ELR (cell line): ENCODE data around the gene OR10X1.

ENCODE experiments used
- DNase-seq: peaks from one replicate; pipeline ENCODE4 v3.0.0-alpha.2; 2015; ENCODE audit warnings: low read depth

OR10X1 gene, protein sequence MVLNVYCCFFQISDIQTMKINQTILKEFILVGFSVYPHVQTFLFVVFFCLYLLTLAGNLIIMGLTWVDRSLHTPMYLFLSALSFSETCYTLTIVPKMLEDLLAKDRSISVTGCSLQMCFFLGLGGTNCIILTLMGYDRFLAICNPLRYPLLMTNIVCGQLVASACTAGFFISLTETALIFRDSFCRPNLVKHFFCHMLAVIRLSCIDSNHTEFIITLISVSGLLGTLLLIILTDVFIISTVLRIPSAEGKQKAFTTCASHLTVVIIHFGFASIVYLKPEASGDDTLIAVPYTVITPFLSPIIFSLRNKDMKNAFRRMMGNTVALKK

DNA sequence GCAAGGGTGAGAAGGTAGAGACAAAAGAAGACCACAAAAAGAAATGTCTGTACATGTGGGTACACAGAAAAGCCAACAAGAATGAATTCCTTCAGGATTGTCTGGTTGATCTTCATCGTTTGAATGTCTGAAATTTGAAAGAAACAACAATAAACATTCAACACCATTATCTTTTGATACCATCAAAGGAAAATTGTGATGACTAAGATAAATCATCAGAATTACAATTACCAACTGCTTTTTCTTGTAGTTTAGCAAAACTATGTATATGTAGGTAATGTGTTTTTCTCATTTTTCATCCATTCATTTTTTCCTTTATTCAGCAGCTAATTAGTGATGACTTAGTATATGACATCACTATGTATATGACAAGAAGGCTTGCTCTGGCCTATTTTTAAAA lies at the start of gene OR10X1:
TSS of gene OR10X1 (minus strand) at position 167 of the 400 bp plus-strand sequence. CDS start at position 167, 0 bp downstream.
- no peak for DNase-seq

- DNase-seq: no peak
Measured at GRCh38 chr1:158613764-158614163, 34.1 kb upstream of the OR10X1 start.

GRCh38 chr1:158611916-158612315 lies 32.2 kb upstream of the OR10X1 start:
- no peak for DNase-seq

GRCh38 chr1:158607296-158607695 lies 27.6 kb upstream of the OR10X1 start:
- DNase-seq: no peak

- no peak for DNase-seq
Measured at GRCh38 chr1:158604968-158605367, 25.3 kb upstream of the OR10X1 start, which contains the start of gene OR10Z1. Gene OR10Z1, plus strand, starts transcription at chr1:158605268. Its CDS starts 1,171 bp downstream, at chr1:158606439.

- DNase-seq: no peak
Measured at GRCh38 chr1:158600735-158601134, 21.0 kb upstream of the OR10X1 start.

GRCh38 chr1:158586942-158587341 lies 7.2 kb upstream of the OR10X1 start:
- no peak for DNase-seq

DNA sequence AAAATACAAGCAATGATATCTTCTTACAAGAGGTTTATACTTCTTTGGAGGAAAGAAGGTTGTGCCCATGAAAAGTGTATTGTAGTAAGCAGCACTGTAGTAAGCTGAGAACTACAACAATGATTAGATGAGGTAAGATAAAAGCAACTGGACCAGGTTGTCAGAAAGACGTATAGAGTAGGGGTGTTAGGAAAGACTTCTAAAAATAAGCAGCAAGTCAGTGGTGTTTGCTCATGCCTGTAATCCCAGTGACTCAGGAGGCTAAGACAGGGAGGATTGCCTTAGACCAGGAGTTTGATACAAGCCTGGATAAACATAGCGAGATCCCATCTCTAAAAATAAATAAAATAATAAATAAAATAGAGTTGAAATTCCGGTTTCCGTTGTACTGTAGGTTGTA lies 4.3 kb upstream of the OR10X1 start:
- no peak for DNase-seq

DNA sequence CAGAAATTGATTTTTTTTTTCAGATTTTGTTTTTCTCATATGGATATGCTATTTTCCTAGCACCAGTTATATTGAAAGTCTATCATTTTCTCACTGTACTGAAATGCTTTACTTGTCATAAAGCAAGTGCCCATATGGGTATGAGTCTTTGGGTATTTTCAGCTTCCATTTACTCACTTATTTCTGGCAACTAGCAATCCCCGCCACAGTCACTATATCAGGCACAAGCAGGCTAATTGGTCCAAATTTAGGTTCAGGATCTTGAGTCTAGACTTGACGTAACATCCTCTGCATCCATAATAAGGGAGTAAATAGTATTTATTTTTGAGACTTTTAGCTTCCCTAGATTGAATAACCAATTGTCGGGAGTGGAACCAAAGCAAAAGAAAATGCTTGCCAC lies 2.1 kb downstream of the OR10X1 start:
- no peak for DNase-seq

GRCh38 chr1:158572226-158572625 lies 7.5 kb downstream of the OR10X1 start:
- DNase-seq: no peak

GRCh38 chr1:158570480-158570879 lies 9.2 kb downstream of the OR10X1 start, which contains the start of gene OR6P1:
Gene OR6P1, minus strand, starts transcription at chr1:158570580. Its CDS starts 6,976 bp downstream, at chr1:158563604.
- DNase-seq: no peak

DNA sequence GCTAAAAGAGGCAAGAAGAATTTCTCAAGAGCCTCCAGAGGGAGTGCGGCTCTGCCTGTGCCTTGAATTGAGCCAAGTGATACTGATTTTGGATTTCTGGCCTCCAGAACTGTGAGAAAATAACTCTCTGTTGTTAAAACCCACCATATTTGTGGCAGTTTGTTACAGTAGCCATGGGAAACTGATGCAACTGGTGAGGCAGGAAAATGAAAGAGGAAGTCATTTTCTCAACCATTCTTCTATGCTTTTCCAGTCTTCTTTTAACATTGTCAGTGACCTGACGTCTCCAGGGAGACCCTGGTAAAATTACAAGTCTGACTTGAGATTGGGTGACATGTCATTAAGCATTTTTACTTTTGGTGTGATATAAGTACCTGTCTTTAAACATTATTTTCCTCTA lies 15.1 kb downstream of the OR10X1 start:
- DNase-seq: no peak

DNA sequence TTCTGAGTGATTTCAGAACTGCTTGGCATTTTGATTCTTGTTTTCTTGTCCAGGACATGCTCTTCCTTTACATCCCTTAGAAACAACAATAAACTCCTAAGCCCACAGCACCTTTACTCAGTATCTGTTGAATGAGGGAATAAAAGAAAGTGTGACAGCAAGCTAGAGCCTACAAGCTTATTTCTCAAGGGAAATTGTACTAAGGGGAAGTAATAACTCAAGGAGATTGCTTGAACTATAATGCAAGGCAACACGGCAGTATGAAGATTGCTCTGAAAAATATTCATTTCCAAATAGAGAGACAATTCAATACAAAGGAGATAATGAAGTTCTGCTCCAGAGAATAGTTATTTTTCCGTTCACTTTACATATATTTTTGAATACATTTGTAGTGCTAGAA lies 15.8 kb downstream of the OR10X1 start:
- DNase-seq: no peak

GRCh38 chr1:158559696-158560095 lies 20.0 kb downstream of the OR10X1 start:
- DNase-seq: no peak

DNA sequence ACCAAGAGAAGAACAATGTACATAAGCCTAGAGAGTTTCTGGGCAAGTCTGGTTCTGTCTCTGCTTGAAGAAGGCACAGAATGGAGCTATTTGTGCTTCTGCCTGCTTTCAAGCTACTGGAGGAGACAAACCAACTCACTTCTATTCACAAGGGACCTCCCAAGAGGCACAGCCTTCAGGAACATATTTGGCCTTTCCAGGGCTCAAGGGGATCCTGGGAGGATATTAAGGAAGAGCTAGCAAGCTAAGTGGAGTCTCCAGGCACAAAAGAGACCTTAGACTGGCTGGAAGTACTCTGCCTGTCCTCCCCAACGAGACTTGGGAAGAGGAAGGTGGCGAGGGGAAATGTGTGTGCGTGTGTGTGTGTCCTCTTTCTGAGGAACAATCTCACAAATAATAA lies 25.3 kb downstream of the OR10X1 start, which contains the start of gene OR6Y1:
TSS of gene OR6Y1 (minus strand) at position 54 of the 400 bp plus-strand sequence. CDS start 6,300 bp downstream, outside the sequence.
- DNase-seq: no peak

GRCh38 chr1:158552296-158552695 lies 27.4 kb downstream of the OR10X1 start:
- DNase-seq: no peak

DNA sequence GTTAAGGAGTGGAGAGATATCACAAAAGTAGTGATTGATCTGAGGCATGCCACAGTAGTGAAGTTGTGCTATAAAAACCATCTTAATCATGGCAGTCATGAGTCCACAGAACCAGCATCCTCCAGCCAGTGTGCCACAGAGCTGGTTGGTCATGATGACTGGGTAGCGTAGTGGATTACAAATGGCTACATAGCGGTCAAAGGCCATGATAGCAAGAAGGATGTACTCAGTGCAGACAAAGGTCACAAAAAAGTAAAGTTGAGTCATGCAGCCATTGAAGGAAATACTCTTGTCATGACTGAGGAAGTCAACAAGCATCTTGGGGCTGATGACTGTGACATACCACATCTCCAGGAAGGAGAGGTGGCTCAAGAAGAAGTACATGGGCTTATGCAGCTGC lies 32.2 kb downstream of the OR10X1 start:
- no peak for DNase-seq

DNA sequence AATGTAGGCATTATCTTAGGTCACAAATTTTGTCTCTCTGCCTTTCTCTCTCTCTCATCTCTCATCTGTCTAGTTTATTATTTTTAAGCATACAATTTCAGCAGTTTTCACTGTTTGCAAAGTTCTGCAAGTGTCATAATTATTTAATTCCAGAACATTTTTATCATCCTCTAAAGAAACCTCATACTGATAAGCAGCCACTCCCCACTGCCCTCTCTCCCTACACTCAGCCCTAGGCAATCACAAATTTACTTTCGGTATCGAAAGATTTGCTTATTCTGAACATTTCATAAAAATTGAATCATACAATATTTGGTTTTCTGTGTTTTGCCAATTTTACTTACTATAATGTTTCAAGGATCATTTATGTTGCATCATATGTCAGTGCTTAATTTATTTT lies 42.1 kb downstream of the OR10X1 start:
- DNase-seq: no peak

DNA sequence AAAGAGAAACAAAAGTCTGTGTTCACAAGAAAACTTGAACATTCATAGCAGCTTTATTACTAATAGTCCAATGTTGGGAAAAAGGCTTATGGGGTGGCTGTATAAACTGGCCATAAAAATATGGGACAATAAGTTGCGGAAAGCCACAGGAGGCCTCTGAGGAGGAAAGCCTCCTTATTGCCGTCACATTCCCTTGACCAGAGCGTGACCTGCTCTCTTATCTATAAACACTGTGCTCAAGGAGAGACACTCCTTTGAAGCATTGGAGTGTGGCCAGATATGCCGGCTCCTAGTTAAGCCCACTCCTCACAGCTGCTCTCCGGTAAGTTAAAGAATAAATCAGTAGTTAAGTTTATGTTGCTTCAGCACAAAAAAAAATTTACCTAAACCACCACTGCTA lies 45.2 kb downstream of the OR10X1 start:
- DNase-seq: no peak
